OCI-LY1 (cell line): Measurements from ENCODE around the gene GNAQ.

ENCODE experiments used
- CTCF ChIP-seq: fragments of 200-600 bp; sonication (generic), shearing (Covaris generic); IDR thresholded peaks from 2 replicates; pipeline ENCODE4 v1.5.1; 2017; ENCODE audit warnings: mild to moderate bottlenecking, antibody characterized with exemption, low read length, moderate library complexity, mixed read lengths
- EZH2 ChIP-seq: fragments of 200-600 bp; sonication (generic), shearing (Covaris generic); IDR thresholded peaks from 2 replicates; pipeline ENCODE4 v1.8.0; 2017; ENCODE audit warnings: borderline replicate concordance, mixed run types, mild to moderate bottlenecking, antibody characterized with exemption, low read length, moderate library complexity, mixed read lengths

- TF ChIP-seq CTCF (no peak), EZH2 (no peak)
Observed at GRCh38 chr9:78074385-78075291, 43.0 kb upstream of the GNAQ start.
